Upper lobe of left lung (tissue), 4 donors: Measurements from ENCODE around the gene FBXL13.

Experiments
- CTCF ChIP-seq, 6 experiments: fragments of 450-650 bp in 4 of 6; fragments of 200-600 bp in 2 of 6; sonication (generic) in 2 of 6; IDR thresholded peaks; one replicate each; pipeline ENCODE4 v1.5.1; 2016 to 2019; ENCODE audit warnings: antibody characterized with exemption in 6 of 6
- POLR2A ChIP-seq, 4 donors: fragments of 450-650 bp; IDR thresholded peaks; one replicate each; pipeline ENCODE4 v1.5.1; 2016 to 2017; ENCODE audit warnings: antibody characterized with exemption in 4 of 4, mild to moderate bottlenecking in 2 of 4
- POLR2AphosphoS5 ChIP-seq, 2 donors: sonication (generic); formaldehyde crosslinking; IDR thresholded peaks; one replicate each; pipeline ENCODE4 v1.5.1; 2017; ENCODE audit warnings: antibody characterized with exemption in 2 of 2

- TF ChIP-seq CTCF (IDR thresholded peaks at IDR 0.05) (no peak), POLR2AphosphoS5 (IDR thresholded peaks at IDR 0.05) (no peak), POLR2A (IDR thresholded peaks at IDR 0.05) (no peak)
These were observed 43.6 kb downstream of the FBXL13 start for GRCh38 chr7:103031024-103031423.
